GM12878 (cell line): ENCODE results near the gene ITGA11.

Experiments
- CTCF ChIP-seq, 3 experiments: IDR thresholded peaks in 2 of 3; conservative IDR thresholded peaks in 1 of 3; 2 replicates each; pipeline ENCODE4 v1.5.1; 2011; ENCODE audit warnings: low read depth in 3 of 3, low read length in 3 of 3, mild to moderate bottlenecking in 3 of 3, control low read depth in 2 of 3, moderate library complexity in 2 of 3, inconsistent platforms in 1 of 3, mixed read lengths in 1 of 3; ENCODE audit not compliant: control insufficient read depth in 2 of 3, insufficient read depth in 1 of 3; ENCODE audit errors: extremely low read depth in 1 of 3
- EP300 ChIP-seq, 2 experiments: fragments of 150-350 bp in 1 of 2; IDR thresholded peaks; 2 replicates each; pipeline ENCODE4 v1.6.1; 2011 to 2012; ENCODE audit warnings: low read depth in 2 of 2, low read length in 2 of 2, borderline replicate concordance in 1 of 2, improper control_type of control experiment in 1 of 2, inconsistent platforms in 1 of 2; ENCODE audit not compliant: control insufficient read depth in 1 of 2
- EZH2 ChIP-seq: IDR thresholded peaks from 2 replicates; pipeline ENCODE4 v1.6.1; 2012; ENCODE audit warnings: low read depth, mild to moderate bottlenecking, control low read depth, inconsistent platforms, low read length, borderline replicate concordance; ENCODE audit not compliant: control insufficient read depth
- FOXK2 ChIP-seq: fragments of 450-650 bp; IDR thresholded peaks from 2 replicates; pipeline ENCODE4 v1.6.1; 2017; ENCODE audit warnings: mild to moderate bottlenecking, moderate library complexity
- MAX ChIP-seq: IDR thresholded peaks from 2 replicates; pipeline ENCODE4 v1.6.1; 2012; ENCODE audit warnings: low read depth, low read length, improper control_type of control experiment
- MTA3 ChIP-seq: IDR thresholded peaks from 2 replicates; pipeline ENCODE4 v1.6.1; 2012; ENCODE audit warnings: low read length, inconsistent platforms, borderline replicate concordance
- POLR2A ChIP-seq: IDR thresholded peaks from 2 replicates; pipeline ENCODE4 v1.6.1; 2011; ENCODE audit warnings: low read depth, mild to moderate bottlenecking, low read length
- YBX1 ChIP-seq: fragments of 450-650 bp; IDR thresholded peaks from 2 replicates; pipeline ENCODE4 v1.6.1; 2016; ENCODE audit warnings: antibody characterized with exemption
- ZBTB33 ChIP-seq: fragments of 450-650 bp; IDR thresholded peaks from 2 replicates; pipeline ENCODE4 v1.6.1; 2017; ENCODE audit warnings: mild to moderate bottlenecking
- TF ChIP-seq, protein P1 (sequence below): fragments of 450-650 bp; IDR thresholded peaks from 2 replicates; pipeline ENCODE4 v1.6.1; 2017; ENCODE audit warnings: mild to moderate bottlenecking, low read depth, inconsistent platforms; ENCODE audit not compliant: poor library complexity, severe bottlenecking
- TF ChIP-seq, protein P2 (sequence below): fragments of 450-650 bp; IDR thresholded peaks from 2 replicates; pipeline ENCODE4 v1.6.1; 2018; ENCODE audit warnings: mild to moderate bottlenecking, low read depth, moderate library complexity; ENCODE audit not compliant: partially characterized antibody

- TF ChIP-seq FOXK2 (no peak), CTCF (IDR thresholded peaks at IDR 0.05 in 2 of 3, conservative IDR thresholded peaks at IDR 0.05 in 1 of 3; ENCODE audit: control insufficient read depth in 2 of 3, extremely low read depth in 1 of 3, insufficient read depth in 1 of 3, low read depth in 3 of 3, low read length in 3 of 3) (no peak), YBX1 (no peak), MAX (no peak), POLR2A (no peak), ZBTB33 (no peak), EP300 (IDR thresholded peaks at IDR 0.05; ENCODE audit: borderline replicate concordance in 1 of 2, control insufficient read depth in 1 of 2, low read depth in 2 of 2, low read length in 2 of 2) (no peak), EZH2 (no peak), MTA3 (no peak)
- TF ChIP-seq, protein P1, sequence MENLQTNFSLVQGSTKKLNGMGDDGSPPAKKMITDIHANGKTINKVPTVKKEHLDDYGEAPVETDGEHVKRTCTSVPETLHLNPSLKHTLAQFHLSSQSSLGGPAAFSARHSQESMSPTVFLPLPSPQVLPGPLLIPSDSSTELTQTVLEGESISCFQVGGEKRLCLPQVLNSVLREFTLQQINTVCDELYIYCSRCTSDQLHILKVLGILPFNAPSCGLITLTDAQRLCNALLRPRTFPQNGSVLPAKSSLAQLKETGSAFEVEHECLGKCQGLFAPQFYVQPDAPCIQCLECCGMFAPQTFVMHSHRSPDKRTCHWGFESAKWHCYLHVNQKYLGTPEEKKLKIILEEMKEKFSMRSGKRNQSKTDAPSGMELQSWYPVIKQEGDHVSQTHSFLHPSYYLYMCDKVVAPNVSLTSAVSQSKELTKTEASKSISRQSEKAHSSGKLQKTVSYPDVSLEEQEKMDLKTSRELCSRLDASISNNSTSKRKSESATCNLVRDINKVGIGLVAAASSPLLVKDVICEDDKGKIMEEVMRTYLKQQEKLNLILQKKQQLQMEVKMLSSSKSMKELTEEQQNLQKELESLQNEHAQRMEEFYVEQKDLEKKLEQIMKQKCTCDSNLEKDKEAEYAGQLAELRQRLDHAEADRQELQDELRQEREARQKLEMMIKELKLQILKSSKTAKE: no peak
- TF ChIP-seq, protein P2, sequence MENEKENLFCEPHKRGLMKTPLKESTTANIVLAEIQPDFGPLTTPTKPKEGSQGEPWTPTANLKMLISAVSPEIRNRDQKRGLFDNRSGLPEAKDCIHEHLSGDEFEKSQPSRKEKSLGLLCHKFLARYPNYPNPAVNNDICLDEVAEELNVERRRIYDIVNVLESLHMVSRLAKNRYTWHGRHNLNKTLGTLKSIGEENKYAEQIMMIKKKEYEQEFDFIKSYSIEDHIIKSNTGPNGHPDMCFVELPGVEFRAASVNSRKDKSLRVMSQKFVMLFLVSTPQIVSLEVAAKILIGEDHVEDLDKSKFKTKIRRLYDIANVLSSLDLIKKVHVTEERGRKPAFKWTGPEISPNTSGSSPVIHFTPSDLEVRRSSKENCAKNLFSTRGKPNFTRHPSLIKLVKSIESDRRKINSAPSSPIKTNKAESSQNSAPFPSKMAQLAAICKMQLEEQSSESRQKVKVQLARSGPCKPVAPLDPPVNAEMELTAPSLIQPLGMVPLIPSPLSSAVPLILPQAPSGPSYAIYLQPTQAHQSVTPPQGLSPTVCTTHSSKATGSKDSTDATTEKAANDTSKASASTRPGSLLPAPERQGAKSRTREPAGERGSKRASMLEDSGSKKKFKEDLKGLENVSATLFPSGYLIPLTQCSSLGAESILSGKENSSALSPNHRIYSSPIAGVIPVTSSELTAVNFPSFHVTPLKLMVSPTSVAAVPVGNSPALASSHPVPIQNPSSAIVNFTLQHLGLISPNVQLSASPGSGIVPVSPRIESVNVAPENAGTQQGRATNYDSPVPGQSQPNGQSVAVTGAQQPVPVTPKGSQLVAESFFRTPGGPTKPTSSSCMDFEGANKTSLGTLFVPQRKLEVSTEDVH: no peak
Measured at GRCh38 chr15:68428431-68428940, 3.5 kb downstream of the ITGA11 start.
